Body of pancreas (tissue), 4 donors: ENCODE data around the gene TTC28. TPM values are rescaled to one million over a fixed set of nuclear protein-coding genes. Genes with fewer than 3 reads are reported as not detected.

Source experiments
- ATAC-seq: fragments of 150-250 bp; one replicate; pipeline ENCODE4 v1.9.1; 2016
- DNase-seq, 4 donors: peaks; one replicate each; pipeline ENCODE4 v3.0.0-alpha.2; 2019
- H3K27ac ChIP-seq, 4 donors: fragments of 200-600 bp; sonication (generic); 1 replicate in 3 of 4; 2 replicates in 1 of 4; pipeline versions ENCODE4 v1.5.1 to v1.6.1; 2016 to 2019; ENCODE audit warnings: mild to moderate bottlenecking in 1 of 4, mixed read lengths in 1 of 4, moderate library complexity in 1 of 4
- H3K27me3 ChIP-seq, 2 donors: fragments of 200-600 bp; sonication (generic); one replicate each; pipeline ENCODE4 v1.6.0; 2016; ENCODE audit warnings: mild to moderate bottlenecking in 1 of 2
- H3K36me3 ChIP-seq, 2 donors: fragments of 200-600 bp; sonication (generic); replicated peaks in 1 of 2; 2 replicates each; pipeline ENCODE4 v1.5.1; 2016; ENCODE audit warnings: low read depth in 2 of 2; ENCODE audit not compliant: insufficient read depth in 1 of 2
- H3K4me1 ChIP-seq: fragments of 200-600 bp; sonication (generic); one replicate; pipeline ENCODE4 v1.6.0; 2016
- H3K4me3 ChIP-seq, 2 donors: fragments of 200-600 bp; sonication (generic); 1 replicate in 1 of 2; 2 replicates in 1 of 2; pipeline ENCODE4 v1.5.1; 2016 to 2019
- H3K9me3 ChIP-seq, 3 donors: fragments of 200-600 bp; sonication (generic); 1 replicate in 2 of 3; 2 replicates in 1 of 3; pipeline ENCODE4 v1.5.1; 2016
- POLR2A ChIP-seq, 3 donors: fragments of 450-650 bp; IDR thresholded peaks; one replicate each; pipeline ENCODE4 v1.6.1; 2016; ENCODE audit warnings: antibody characterized with exemption in 3 of 3, mild to moderate bottlenecking in 2 of 3
- WGBS, 2 donors: methylation state at CpG; one replicate each; pipeline ENCODE4 v1.1.5; 2017; 5-methylcytosine and 5-hydroxymethylcytosine counted together
- intact Hi-C: fragments of 100-400 bp; cut with DNase I; formaldehyde crosslinking; loops from one replicate; pipeline ENCODE4 v1.15.1; 2023
- total RNA-seq, 2 donors: library from RNA; depleted of rRNA; stranded (reverse); fragments of >200 nt; gene quantifications; one replicate each; pipeline ENCODE4 v1.1.0, GENCODE V29; 2016
- TF ChIP-seq, protein P1 (sequence below), 7 experiments: fragments of 450-650 bp in 4 of 7; fragments of 200-600 bp in 3 of 7; sonication (generic) in 3 of 7; IDR thresholded peaks; one replicate each; pipeline ENCODE4 v1.5.1; 2016 to 2019; ENCODE audit warnings: antibody characterized with exemption in 7 of 7

Gene TTC28
- total RNA-seq, 2 donors from 2014 or later = 21.0 to 87.3 TPM

DNA sequence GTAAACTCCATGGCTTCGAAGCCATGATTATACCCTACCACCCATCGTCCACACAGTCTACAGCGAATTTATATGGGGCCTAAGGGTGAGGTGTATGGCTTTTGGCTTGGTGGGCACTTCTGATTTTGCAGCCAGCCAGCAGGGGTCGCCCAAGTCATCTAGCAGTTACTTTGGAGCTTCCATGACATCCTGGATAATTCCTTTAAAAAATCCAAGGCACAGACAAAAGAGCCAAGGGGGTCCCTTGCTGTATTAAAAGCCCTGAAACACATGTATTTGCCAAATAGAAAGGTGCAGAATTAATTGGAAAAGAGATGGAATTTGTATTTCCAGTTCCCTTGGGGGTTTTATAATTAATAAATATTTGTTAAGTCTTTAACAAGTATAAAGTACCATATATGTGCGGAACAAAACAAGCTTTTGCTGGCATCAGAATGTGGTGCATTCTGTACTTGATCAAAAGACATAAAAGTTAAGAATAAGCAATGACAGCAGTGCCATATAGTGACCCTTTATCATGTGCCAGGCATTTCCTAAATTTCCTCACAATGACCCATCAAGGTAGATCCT is 627.8 kb downstream of the TTC28 start:
- no peak overlapping the region for H3K4me3 ChIP-seq
- H3K27ac ChIP-seq = no peak overlapping the region
- intact Hi-C loops = loop anchor here (10.0 kb wide), 1 partner anchor 543 kb away; no protein-coding TSS in a partner anchor
- no peaks in the 10 kb centered on the region for H3K4me1 ChIP-seq
- no peaks in the 10 kb centered on the region for H3K36me3 ChIP-seq
- TF ChIP-seq, protein P1, sequence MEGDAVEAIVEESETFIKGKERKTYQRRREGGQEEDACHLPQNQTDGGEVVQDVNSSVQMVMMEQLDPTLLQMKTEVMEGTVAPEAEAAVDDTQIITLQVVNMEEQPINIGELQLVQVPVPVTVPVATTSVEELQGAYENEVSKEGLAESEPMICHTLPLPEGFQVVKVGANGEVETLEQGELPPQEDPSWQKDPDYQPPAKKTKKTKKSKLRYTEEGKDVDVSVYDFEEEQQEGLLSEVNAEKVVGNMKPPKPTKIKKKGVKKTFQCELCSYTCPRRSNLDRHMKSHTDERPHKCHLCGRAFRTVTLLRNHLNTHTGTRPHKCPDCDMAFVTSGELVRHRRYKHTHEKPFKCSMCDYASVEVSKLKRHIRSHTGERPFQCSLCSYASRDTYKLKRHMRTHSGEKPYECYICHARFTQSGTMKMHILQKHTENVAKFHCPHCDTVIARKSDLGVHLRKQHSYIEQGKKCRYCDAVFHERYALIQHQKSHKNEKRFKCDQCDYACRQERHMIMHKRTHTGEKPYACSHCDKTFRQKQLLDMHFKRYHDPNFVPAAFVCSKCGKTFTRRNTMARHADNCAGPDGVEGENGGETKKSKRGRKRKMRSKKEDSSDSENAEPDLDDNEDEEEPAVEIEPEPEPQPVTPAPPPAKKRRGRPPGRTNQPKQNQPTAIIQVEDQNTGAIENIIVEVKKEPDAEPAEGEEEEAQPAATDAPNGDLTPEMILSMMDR (IDR thresholded peaks at IDR 0.05) = peak; percentile 76 to 86 (median 78)
- TF ChIP-seq POLR2A (IDR thresholded peaks at IDR 0.05) = no peak
- no peaks in the 10 kb centered on the region for H3K9me3 ChIP-seq
- DNase-seq = peak; percentile 71 to 83 (median 76)
- H3K27me3 ChIP-seq = no peaks in the 10 kb centered on the region
- ATAC-seq = peak; percentile 68
- WGBS, 2 donors = 42 to 48% methylated on average over 5 of the region's 5 CpGs

DNA sequence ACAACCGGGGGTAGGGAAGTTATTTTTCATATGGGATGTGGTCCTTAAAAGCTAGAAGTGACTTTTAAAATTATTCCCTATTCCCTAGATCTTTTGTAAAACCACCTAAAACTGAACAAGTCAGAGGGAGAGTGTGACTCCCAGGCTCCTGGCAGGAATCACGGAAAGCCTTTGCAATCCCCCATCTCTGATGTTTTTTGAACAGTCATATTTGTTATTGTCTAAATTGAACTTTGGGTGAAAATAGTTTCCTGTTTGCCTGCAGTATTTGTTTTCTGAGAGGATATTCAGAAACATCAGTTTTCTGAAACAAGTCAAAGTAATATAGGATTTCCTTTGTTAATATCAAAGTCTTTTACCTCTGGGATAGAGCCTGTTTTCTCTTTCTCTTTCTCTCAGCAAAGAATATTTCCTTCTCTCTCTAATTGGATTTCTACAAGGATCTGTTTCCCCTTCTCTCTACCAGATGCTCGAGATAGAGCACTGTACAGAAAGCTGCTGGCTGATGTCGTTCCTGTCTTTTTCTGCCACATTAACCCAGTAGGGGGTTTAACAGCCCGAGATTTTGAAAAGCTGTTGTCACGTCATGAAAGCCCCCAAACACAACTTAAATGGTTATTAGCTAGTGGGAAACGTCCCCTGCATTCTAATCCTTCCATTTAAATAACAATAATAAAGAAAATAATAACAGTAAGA is 628.4 kb downstream of the TTC28 start:
- Histone ChIP-seq H3K9me3 (no peaks in the 10 kb centered on the region), H3K4me3 (no peak overlapping the region), H3K4me1 (no peaks in the 10 kb centered on the region), H3K36me3 (no peaks in the 10 kb centered on the region), H3K27ac (no peak overlapping the region), H3K27me3 (no peaks in the 10 kb centered on the region)
- no peak for ATAC-seq
- no peak for TF ChIP-seq POLR2A (IDR thresholded peaks at IDR 0.05)
- TF ChIP-seq, protein P1 (IDR thresholded peaks at IDR 0.05) = no peak
- no peak for DNase-seq
- whole genome bisulfite sequencing, 2 donors = 66 to 69% methylated on average over 7 of the region's 7 CpGs
- intact Hi-C loops = loop anchor here (10.0 kb wide), 1 partner anchor 544 kb away; no protein-coding TSS in a partner anchor

DNA sequence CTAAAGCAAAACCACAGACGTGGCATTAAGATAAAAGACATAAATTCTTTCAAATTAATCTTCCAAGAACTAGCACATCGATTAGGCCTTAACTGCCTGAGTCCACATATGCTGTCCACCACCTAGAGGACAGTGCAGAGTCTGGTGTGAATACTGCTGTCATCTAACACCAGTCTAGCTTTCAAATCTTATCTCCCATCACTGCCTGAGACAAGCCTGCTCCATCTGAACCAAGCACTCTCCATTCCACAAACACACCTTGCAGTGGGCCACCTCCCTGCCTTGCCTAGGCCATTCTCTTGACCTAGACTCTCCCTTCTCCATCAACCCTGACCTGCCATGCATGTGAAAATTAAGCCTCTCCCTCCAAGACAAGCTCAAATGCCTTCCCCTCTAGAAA is 631.1 kb downstream of the TTC28 start:
- WGBS, 2 donors = 55 to 61% methylated on average over 2 of the region's 2 CpGs
- ATAC-seq = no peak
- no peaks in the 10 kb centered on the region for H3K36me3 ChIP-seq
- H3K4me3 ChIP-seq = no peak overlapping the region
- intact Hi-C loops = no loop called here
- H3K4me1 ChIP-seq = no peaks in the 10 kb centered on the region
- TF ChIP-seq, protein P1 (IDR thresholded peaks at IDR 0.05) = no peak
- TF ChIP-seq POLR2A (IDR thresholded peaks at IDR 0.05) = no peak
- H3K9me3 ChIP-seq = no peaks in the 10 kb centered on the region
- peak overlapping the region in 1 of 4 donors; percentile 7 for H3K27ac ChIP-seq
- DNase-seq = no peak
- H3K27me3 ChIP-seq = no peaks in the 10 kb centered on the region

DNA sequence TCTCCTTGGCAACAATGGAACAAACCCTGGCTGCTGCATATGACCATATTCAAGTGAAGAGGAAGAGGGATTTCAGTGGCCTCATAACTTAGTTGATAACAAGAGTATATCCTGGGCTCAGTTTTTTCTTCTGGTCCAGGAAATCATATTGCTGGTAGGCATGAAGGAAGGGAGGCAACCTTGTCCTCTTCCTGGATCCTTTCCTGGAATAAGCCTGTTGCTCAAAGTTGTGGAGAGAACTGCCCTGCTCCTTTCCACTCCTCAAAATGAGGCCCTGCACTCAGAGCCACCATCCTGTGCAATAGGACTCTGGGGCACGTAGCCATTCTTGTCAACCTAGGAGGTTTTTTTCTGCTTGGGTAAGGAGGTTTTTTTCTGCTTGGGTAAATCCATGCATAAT is 631.9 kb downstream of the TTC28 start:
- intact Hi-C loops = no loop called here
- Histone ChIP-seq H3K27ac (no peak overlapping the region), H3K4me1 (no peaks in the 10 kb centered on the region), H3K9me3 (no peaks in the 10 kb centered on the region), H3K27me3 (no peaks in the 10 kb centered on the region), H3K4me3 (no peak overlapping the region), H3K36me3 (no peaks in the 10 kb centered on the region)
- ATAC-seq = no peak
- TF ChIP-seq, protein P1 (IDR thresholded peaks at IDR 0.05) = no peak
- TF ChIP-seq POLR2A (IDR thresholded peaks at IDR 0.05) = no peak
- no peak for DNase-seq
- WGBS, 2 donors = 80 to 88% methylated on average over 1 of the region's 1 CpG

DNA sequence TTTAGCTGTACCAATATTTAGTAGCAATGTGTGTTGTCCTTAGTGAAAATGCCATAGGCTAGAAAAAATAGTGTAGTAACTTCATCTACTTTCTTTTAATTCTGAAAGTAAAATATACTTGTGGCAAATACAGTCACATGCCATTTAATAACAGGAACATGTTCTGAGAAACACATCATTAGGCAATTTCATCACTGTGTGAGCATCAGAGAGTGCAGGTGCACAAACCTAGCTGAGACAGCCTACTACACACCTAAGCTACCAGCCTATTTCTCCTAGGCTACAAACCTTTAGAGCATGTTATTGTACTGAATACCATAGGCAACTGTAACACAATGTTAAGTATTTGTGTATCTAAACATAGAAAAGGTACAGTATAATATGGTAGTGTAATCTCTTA is 633.5 kb downstream of the TTC28 start:
- intact Hi-C loops = no loop called here
- Histone ChIP-seq H3K4me1 (no peaks in the 10 kb centered on the region), H3K27ac (no peak overlapping the region), H3K27me3 (no peaks in the 10 kb centered on the region), H3K9me3 (no peaks in the 10 kb centered on the region), H3K36me3 (no peaks in the 10 kb centered on the region), H3K4me3 (no peak overlapping the region)
- TF ChIP-seq POLR2A (IDR thresholded peaks at IDR 0.05) = no peak
- TF ChIP-seq, protein P1 (IDR thresholded peaks at IDR 0.05) = no peak
- no peak for ATAC-seq
- no peak for DNase-seq
